Liver (tissue), 9 donors: ENCODE results near the gene FKBP14. TPM values are rescaled to one million over a fixed set of nuclear protein-coding genes. Genes with fewer than 3 reads are reported as not detected.

Source experiments
- DNase-seq: peaks from one replicate; pipeline ENCODE4 v3.0.0-alpha.2; 2017; ENCODE audit warnings: low spot score
- H3K27ac ChIP-seq, 2 donors: one replicate each; pipeline ENCODE4 v1.7.0; 2013; ENCODE audit warnings: inconsistent platforms in 2 of 2, low read length in 2 of 2, control low read depth in 1 of 2, low read depth in 1 of 2, mild to moderate bottlenecking in 1 of 2
- H3K27me3 ChIP-seq, 4 donors: one replicate each; pipeline versions ENCODE4 v1.6.1 to v1.7.0; 2013; ENCODE audit warnings: low read length in 3 of 4, inconsistent platforms in 1 of 4, mild to moderate bottlenecking in 1 of 4, moderate library complexity in 1 of 4; ENCODE audit not compliant: control insufficient read depth in 4 of 4, insufficient read depth in 4 of 4
- H3K36me3 ChIP-seq, 4 donors: one replicate each; pipeline versions ENCODE4 v1.6.1 to v1.7.0; 2013; ENCODE audit warnings: low read length in 3 of 4, mild to moderate bottlenecking in 3 of 4, low read depth in 1 of 4, moderate library complexity in 1 of 4; ENCODE audit not compliant: control insufficient read depth in 4 of 4, insufficient read depth in 3 of 4
- H3K4me1 ChIP-seq, 4 donors: one replicate each; pipeline versions ENCODE4 v1.6.1 to v1.7.0; 2013; ENCODE audit warnings: low read length in 3 of 4, mild to moderate bottlenecking in 3 of 4, moderate library complexity in 1 of 4; ENCODE audit not compliant: control insufficient read depth in 4 of 4, insufficient read depth in 4 of 4
- H3K4me3 ChIP-seq, 3 donors: one replicate each; pipeline versions ENCODE4 v1.6.1 to v1.7.0; 2013; ENCODE audit warnings: low read length in 3 of 3, control low read depth in 1 of 3, low read depth in 1 of 3, mild to moderate bottlenecking in 1 of 3
- H3K9ac ChIP-seq, 2 donors: one replicate each; pipeline ENCODE4 v1.7.0; 2013; ENCODE audit warnings: low read length in 2 of 2, mild to moderate bottlenecking in 2 of 2, moderate library complexity in 2 of 2, control low read depth in 1 of 2, low read depth in 1 of 2
- H3K9me3 ChIP-seq, 4 donors: one replicate each; pipeline versions ENCODE4 v1.6.1 to v1.7.0; 2013; ENCODE audit warnings: low read length in 3 of 4; ENCODE audit not compliant: control insufficient read depth in 4 of 4
- EGR1 ChIP-seq, 2 donors: IDR thresholded peaks; 2 replicates each; pipeline ENCODE4 v1.6.1; 2016 to 2018; ENCODE audit warnings: antibody characterized with exemption in 2 of 2, low read depth in 2 of 2
- FOXA1 ChIP-seq: IDR thresholded peaks from 2 replicates; pipeline ENCODE4 v1.6.1; 2016; ENCODE audit warnings: antibody characterized with exemption
- FOXA2 ChIP-seq: IDR thresholded peaks from 2 replicates; pipeline ENCODE4 v1.6.1; 2016; ENCODE audit warnings: antibody characterized with exemption
- GABPA ChIP-seq, 2 donors: IDR thresholded peaks in 1 of 2; conservative IDR thresholded peaks in 1 of 2; 2 replicates each; pipeline ENCODE4 v1.6.1; 2016; ENCODE audit warnings: antibody characterized with exemption in 2 of 2, mild to moderate bottlenecking in 1 of 2, moderate library complexity in 1 of 2
- HNF4A ChIP-seq, 2 donors: conservative IDR thresholded peaks; 2 replicates each; pipeline ENCODE4 v1.6.1; 2016; ENCODE audit warnings: antibody characterized with exemption in 2 of 2, mild to moderate bottlenecking in 2 of 2
- HNF4G ChIP-seq: IDR thresholded peaks from 2 replicates; pipeline ENCODE4 v1.6.1; 2016; ENCODE audit warnings: antibody characterized with exemption
- JUND ChIP-seq, 2 donors: IDR thresholded peaks; 2 replicates each; pipeline ENCODE4 v1.6.1; 2016; ENCODE audit warnings: antibody characterized with exemption in 2 of 2
- NR2F2 ChIP-seq: IDR thresholded peaks from 2 replicates; pipeline ENCODE4 v1.6.1; 2016; ENCODE audit warnings: antibody characterized with exemption
- RAD21 ChIP-seq, 2 donors: IDR thresholded peaks; 2 replicates each; pipeline ENCODE4 v1.6.1; 2016; ENCODE audit warnings: antibody characterized with exemption in 2 of 2, mild to moderate bottlenecking in 2 of 2
- RXRA ChIP-seq, 2 donors: IDR thresholded peaks; 2 replicates each; pipeline ENCODE4 v1.6.1; 2017 to 2018; ENCODE audit warnings: antibody characterized with exemption in 2 of 2, mild to moderate bottlenecking in 1 of 2
- SP1 ChIP-seq: IDR thresholded peaks from 2 replicates; pipeline ENCODE4 v1.6.1; 2018; ENCODE audit warnings: antibody characterized with exemption, mild to moderate bottlenecking
- TAF1 ChIP-seq: conservative IDR thresholded peaks from 2 replicates; pipeline ENCODE4 v1.6.1; 2016; ENCODE audit warnings: antibody characterized with exemption, mild to moderate bottlenecking
- YY1 ChIP-seq: IDR thresholded peaks from 2 replicates; pipeline ENCODE4 v1.6.1; 2016; ENCODE audit warnings: antibody characterized with exemption, mild to moderate bottlenecking
- WGBS: extraction: QIAGEN DNeasy Blood & Tissue Kit; methylation state at CpG from one replicate; pipeline ENCODE4 v1.1.7; 2013; 5-methylcytosine and 5-hydroxymethylcytosine counted together
- polyA plus RNA-seq, 2 donors: library from polyadenylated mRNA; stranded (reverse) in 1 of 2; unstranded in 1 of 2; fragments of 200-250 nt in 1 of 2; fragments of >200 nt in 1 of 2; fragmentation: Nextera tagmentation in 1 of 2; extraction: Ambion mirVana in 1 of 2; gene quantifications; one replicate each; pipeline versions ENCODE4 v1.2.1 to v1.2.3, GENCODE V29; 2013 to 2015
- total RNA-seq, 2 donors: library from RNA; depleted of rRNA; stranded (reverse); fragments of >200 nt; gene quantifications; one replicate each; pipeline ENCODE4 v1.2.3, GENCODE V29; 2014
- TF ChIP-seq, protein P1 (sequence below): IDR thresholded peaks from 2 replicates; pipeline ENCODE4 v1.6.1; 2016; ENCODE audit warnings: antibody characterized with exemption, mild to moderate bottlenecking
- TF ChIP-seq, protein P2 (sequence below): IDR thresholded peaks from 2 replicates; pipeline ENCODE4 v1.6.1; 2016; ENCODE audit warnings: antibody characterized with exemption
- TF ChIP-seq, protein P3 (sequence below): IDR thresholded peaks from 2 replicates; pipeline ENCODE4 v1.6.1; 2016; ENCODE audit warnings: antibody characterized with exemption
- TF ChIP-seq, protein P4 (sequence below): IDR thresholded peaks from 2 replicates; pipeline ENCODE4 v1.6.1; 2016; ENCODE audit warnings: antibody characterized with exemption
- TF ChIP-seq, protein P5 (sequence below): fragments of 150-350 bp; IDR thresholded peaks from 2 replicates; pipeline ENCODE4 v1.5.1; 2017; ENCODE audit warnings: improper control_type of control experiment, low read depth, low read length; ENCODE audit not compliant: missing input control
- donor health status: healthy.
- donor health status: healthy.
- donor health status: healthy.
- donor health status: healthy.
- donor health status: healthy.

Gene FKBP14
- total and polyA plus RNA-seq, 4 donors, result 2.6 to 6.1 (median 3.5) TPM

DNA sequence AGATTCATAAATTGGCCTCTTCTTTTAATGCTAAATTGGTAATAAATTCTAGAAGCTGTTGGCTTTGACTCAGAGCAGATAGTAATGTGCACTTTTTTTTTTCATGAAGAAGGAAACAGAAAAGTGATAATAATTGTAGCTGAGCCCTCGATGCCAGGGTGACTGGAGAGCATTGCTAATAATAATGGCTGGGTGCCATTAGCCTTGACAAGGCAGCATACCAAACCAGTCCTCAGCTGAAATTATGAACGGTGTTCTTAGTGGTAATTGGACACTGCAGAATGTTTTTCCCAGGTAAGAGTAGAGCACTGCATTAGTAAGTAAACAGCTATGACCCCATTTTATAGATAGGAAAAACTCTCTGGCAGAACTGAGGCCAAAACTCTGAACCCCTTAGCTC is 20.6 kb upstream of the FKBP14 start:
- Histone ChIP-seq H3K27me3 (no peaks in the 10 kb centered on the region), H3K4me1 (peaks cover 3 to 22% (median 20%) of the 10 kb centered on the region in 4 donors), H3K9me3 (no peaks in the 10 kb centered on the region), H3K9ac (no peak overlapping the region), H3K4me3 (no peak overlapping the region), H3K27ac (no peak overlapping the region), H3K36me3 (peaks cover 0 to 6% (median 1%) of the 10 kb centered on the region in 4 donors)
- TF ChIP-seq YY1, result no peak
- no peak for TF ChIP-seq SP1
- TF ChIP-seq, protein P1, sequence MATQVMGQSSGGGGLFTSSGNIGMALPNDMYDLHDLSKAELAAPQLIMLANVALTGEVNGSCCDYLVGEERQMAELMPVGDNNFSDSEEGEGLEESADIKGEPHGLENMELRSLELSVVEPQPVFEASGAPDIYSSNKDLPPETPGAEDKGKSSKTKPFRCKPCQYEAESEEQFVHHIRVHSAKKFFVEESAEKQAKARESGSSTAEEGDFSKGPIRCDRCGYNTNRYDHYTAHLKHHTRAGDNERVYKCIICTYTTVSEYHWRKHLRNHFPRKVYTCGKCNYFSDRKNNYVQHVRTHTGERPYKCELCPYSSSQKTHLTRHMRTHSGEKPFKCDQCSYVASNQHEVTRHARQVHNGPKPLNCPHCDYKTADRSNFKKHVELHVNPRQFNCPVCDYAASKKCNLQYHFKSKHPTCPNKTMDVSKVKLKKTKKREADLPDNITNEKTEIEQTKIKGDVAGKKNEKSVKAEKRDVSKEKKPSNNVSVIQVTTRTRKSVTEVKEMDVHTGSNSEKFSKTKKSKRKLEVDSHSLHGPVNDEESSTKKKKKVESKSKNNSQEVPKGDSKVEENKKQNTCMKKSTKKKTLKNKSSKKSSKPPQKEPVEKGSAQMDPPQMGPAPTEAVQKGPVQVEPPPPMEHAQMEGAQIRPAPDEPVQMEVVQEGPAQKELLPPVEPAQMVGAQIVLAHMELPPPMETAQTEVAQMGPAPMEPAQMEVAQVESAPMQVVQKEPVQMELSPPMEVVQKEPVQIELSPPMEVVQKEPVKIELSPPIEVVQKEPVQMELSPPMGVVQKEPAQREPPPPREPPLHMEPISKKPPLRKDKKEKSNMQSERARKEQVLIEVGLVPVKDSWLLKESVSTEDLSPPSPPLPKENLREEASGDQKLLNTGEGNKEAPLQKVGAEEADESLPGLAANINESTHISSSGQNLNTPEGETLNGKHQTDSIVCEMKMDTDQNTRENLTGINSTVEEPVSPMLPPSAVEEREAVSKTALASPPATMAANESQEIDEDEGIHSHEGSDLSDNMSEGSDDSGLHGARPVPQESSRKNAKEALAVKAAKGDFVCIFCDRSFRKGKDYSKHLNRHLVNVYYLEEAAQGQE, result no peak
- TF ChIP-seq, protein P2, sequence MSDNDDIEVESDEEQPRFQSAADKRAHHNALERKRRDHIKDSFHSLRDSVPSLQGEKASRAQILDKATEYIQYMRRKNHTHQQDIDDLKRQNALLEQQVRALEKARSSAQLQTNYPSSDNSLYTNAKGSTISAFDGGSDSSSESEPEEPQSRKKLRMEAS, result no peak
- TF ChIP-seq FOXA2, result no peak
- no peak for TF ChIP-seq RAD21 (IDR thresholded peaks at IDR 0.05)
- TF ChIP-seq, protein P3, sequence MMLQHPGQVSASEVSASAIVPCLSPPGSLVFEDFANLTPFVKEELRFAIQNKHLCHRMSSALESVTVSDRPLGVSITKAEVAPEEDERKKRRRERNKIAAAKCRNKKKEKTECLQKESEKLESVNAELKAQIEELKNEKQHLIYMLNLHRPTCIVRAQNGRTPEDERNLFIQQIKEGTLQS, result no peak
- TF ChIP-seq HNF4G, result no peak
- TF ChIP-seq RXRA (IDR thresholded peaks at IDR 0.05), result no peak
- TF ChIP-seq, protein P4, sequence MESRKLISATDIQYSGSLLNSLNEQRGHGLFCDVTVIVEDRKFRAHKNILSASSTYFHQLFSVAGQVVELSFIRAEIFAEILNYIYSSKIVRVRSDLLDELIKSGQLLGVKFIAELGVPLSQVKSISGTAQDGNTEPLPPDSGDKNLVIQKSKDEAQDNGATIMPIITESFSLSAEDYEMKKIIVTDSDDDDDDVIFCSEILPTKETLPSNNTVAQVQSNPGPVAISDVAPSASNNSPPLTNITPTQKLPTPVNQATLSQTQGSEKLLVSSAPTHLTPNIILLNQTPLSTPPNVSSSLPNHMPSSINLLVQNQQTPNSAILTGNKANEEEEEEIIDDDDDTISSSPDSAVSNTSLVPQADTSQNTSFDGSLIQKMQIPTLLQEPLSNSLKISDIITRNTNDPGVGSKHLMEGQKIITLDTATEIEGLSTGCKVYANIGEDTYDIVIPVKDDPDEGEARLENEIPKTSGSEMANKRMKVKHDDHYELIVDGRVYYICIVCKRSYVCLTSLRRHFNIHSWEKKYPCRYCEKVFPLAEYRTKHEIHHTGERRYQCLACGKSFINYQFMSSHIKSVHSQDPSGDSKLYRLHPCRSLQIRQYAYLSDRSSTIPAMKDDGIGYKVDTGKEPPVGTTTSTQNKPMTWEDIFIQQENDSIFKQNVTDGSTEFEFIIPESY, result no peak
- TF ChIP-seq JUND (IDR thresholded peaks at IDR 0.05), result no peak
- no peak for TF ChIP-seq NR2F2
- no peak for TF ChIP-seq GABPA (IDR thresholded peaks at IDR 0.05 in 1 of 2, conservative IDR thresholded peaks at IDR 0.05 in 1 of 2)
- TF ChIP-seq FOXA1, result no peak
- TF ChIP-seq, protein P5, sequence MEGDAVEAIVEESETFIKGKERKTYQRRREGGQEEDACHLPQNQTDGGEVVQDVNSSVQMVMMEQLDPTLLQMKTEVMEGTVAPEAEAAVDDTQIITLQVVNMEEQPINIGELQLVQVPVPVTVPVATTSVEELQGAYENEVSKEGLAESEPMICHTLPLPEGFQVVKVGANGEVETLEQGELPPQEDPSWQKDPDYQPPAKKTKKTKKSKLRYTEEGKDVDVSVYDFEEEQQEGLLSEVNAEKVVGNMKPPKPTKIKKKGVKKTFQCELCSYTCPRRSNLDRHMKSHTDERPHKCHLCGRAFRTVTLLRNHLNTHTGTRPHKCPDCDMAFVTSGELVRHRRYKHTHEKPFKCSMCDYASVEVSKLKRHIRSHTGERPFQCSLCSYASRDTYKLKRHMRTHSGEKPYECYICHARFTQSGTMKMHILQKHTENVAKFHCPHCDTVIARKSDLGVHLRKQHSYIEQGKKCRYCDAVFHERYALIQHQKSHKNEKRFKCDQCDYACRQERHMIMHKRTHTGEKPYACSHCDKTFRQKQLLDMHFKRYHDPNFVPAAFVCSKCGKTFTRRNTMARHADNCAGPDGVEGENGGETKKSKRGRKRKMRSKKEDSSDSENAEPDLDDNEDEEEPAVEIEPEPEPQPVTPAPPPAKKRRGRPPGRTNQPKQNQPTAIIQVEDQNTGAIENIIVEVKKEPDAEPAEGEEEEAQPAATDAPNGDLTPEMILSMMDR, result no peak
- TF ChIP-seq EGR1 (IDR thresholded peaks at IDR 0.05; ENCODE audit: low read depth in 2 of 2), result no peak
- no peak for TF ChIP-seq TAF1
- no peak for TF ChIP-seq HNF4A (conservative IDR thresholded peaks at IDR 0.05)
- WGBS, result 47% methylated on average over 2 of the region's 2 CpGs
- no peak for DNase-seq
